NCI-H2081 treated with DMSO at 0.1 percent for 48 hours (cell line): ENCODE results near the gene IQSEC1.

ENCODE experiments used
- DNase-seq: peaks from one replicate; lab custom pipeline; 2025; lab: John Stamatoyannopoulos, UW

Gene IQSEC1

DNA sequence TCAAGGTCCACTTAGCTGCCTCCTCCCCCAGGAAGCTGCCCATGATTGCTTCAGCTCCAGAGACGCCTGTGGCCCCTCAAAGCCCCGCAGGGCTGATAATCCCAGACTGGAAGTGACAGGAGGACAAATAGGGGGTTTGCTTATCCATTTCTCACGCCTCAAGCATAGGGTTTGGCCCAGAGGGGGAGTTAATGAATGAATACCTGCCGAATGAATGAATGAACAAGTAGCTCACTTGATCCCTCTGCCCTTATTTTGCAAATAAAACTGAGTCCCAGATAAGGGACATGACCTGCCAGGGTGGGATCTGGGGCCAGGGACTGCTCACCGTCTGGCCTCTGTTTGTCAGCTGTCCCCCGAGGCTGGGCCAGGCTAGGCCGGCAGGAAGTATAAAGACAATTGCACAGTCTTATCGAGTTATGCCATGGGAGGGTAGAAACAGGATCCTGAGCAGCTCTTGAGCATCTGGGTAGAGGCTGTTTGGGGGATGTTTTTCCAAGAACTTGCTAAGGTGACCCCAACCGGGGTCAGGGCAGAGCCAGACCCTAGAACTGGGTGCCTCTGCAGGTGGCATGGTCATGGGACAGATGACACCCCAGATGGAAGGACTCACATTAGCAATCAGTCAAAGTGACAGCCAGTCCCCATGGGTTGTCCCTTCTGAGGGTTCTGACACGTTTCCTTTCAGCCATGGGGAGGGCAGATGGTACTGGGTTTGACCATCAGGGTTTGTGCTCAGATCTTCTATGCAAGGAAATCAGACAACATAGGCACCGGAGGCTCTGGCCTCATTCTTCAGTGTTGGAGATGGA is 45.0 kb downstream of the IQSEC1 start:
- no peak for DNase-seq

GRCh38 chr3:13027154-13027553 is 46.1 kb downstream of the IQSEC1 start:
- no peak for DNase-seq

- DNase-seq, result no peak
These were observed 46.7 kb downstream of the IQSEC1 start for GRCh38 chr3:13026534-13026933.

- DNase-seq, result no peak
These were observed 47.3 kb downstream of the IQSEC1 start for GRCh38 chr3:13025778-13026518.

GRCh38 chr3:13025090-13025489 is 48.1 kb downstream of the IQSEC1 start:
- DNase-seq, result no peak

DNA sequence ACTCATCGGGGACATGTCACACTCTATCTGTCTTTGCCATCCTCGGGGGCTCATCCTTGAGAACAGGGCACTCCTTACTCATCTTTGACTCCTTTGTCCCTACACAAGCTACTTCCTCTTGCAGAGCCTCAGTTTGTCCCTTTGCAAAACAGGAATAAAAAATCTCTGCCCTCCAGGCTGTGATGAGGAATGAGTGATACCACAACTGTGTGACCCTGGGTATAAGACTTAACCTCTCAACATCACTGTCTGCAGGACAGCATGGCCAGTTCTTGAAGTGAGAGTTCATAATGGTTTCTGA is 48.5 kb downstream of the IQSEC1 start:
- DNase-seq, result no peak

GRCh38 chr3:13023971-13024764 is 49.1 kb downstream of the IQSEC1 start:
- no peak for DNase-seq

- DNase-seq, result no peak
These were observed 49.8 kb downstream of the IQSEC1 start for GRCh38 chr3:13023235-13023970.

DNA sequence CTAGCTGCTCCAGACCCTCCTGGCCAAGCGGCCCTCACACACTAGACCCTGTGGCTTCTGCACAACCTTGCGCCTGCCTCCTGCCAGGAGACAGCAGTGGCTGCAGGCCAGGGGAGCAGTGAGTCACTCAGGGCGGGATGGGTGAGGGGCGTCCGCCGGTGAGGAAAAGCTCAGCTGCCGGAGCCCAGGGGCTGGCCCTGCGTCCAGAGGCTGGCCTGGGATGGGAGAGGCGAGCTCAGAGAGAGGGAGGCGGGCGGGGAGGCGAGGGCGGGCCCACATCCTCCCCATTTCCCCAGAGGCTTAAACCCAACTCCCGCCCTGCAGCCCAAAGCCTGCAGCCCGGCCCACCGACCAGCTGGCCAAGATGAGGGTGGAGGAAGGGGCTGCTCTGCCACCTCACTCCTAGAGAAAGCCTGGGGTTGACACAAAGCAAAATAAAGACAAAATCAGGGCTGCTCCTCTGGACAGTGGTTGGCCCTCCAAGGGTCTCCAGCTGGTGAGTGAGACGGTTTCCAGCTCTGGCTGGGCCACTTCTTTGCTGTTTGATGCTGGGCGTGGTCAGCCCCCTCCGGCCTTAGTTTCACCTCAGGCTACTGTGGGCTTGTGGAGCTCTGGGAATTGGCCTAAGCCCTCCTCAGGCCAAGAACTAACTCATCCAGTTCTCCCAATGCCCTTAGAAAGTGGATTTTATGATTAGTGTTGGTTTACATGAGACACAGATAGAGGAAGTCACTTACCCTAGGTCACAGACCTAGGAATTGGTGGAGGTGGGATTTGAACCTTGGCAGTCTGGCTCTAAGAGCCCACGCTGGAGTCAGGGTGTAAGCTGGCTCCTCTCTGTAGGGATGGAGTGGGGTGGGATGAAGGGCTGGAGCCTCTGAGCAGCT is 50.6 kb downstream of the IQSEC1 start:
- DNase-seq, result no peak

GRCh38 chr3:13021141-13022114 is 51.8 kb downstream of the IQSEC1 start:
- DNase-seq, result no peak

- no peak for DNase-seq
These were observed 53.0 kb downstream of the IQSEC1 start for GRCh38 chr3:13020159-13020750.

DNA sequence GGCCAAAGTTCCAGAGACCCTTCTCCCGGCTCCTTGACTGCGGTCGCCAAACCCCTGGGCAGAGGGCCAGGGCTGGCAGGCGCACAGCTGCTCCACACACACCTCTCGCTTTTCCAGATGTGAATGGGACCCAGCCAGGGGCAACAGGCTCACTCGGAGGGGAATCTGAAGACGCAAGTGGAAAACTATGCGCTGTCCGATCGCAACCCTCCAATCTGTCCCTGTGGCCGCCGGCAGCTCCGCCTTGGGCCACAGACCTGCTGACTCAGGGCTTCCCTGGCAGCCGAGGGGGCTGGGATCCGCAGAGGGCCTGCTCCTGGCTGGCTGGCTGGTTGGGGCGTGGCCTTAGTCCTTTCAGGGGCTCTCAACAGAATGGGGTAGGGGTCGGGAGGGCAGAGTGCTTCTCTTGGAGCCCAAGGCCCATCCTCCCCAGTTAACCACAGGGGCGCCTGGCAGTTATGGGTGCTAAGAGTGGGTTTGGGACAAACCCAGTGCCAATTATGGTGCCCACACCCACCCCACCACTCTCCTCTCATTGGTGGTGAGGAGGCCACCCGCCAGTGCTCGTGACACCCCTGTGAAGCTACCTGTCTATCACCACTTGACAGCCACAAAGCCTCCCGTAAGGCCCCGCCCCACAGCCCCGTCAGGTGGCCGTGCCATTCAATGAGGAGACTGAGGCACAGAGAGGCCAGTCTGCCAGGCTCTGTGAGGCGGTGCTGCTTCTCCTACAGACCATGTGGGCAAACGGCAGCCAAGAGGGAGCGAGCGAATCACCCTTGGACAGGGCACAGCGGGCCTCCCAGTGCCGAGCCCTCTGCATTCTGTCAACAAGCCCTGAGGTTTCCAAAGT is 53.8 kb downstream of the IQSEC1 start:
- DNase-seq, result no peak

- DNase-seq, result no peak
These were observed 54.5 kb downstream of the IQSEC1 start for GRCh38 chr3:13018561-13019242.

- no peak for DNase-seq
These were observed 55.2 kb downstream of the IQSEC1 start for GRCh38 chr3:13018043-13018451.

- no peak for DNase-seq
These were observed 55.7 kb downstream of the IQSEC1 start for GRCh38 chr3:13017361-13018042.

DNA sequence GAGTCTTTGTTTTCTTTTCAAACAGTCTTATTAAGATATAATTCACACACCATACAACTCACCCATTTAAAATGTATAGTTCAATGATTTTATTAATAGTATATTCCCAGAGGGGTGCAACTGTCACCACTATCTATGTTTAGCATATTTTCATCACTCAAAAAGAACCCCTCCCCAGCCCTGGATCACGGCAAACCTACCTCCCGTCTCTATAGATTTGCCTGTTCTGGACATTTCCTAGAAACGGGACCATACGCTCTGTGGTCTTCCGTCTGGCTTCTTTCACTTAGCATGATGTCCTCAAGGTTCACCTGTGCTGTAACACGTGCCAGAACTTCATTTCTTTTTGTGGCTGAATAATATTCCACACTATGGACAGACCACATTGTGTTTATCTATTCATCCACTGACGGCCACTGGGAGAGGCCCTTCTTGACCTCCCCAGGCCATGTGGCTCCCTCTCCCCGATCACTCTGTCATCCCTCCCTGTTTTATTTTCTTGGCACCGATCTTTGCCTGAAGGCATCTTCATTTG is 56.4 kb downstream of the IQSEC1 start:
- no peak for DNase-seq

DNA sequence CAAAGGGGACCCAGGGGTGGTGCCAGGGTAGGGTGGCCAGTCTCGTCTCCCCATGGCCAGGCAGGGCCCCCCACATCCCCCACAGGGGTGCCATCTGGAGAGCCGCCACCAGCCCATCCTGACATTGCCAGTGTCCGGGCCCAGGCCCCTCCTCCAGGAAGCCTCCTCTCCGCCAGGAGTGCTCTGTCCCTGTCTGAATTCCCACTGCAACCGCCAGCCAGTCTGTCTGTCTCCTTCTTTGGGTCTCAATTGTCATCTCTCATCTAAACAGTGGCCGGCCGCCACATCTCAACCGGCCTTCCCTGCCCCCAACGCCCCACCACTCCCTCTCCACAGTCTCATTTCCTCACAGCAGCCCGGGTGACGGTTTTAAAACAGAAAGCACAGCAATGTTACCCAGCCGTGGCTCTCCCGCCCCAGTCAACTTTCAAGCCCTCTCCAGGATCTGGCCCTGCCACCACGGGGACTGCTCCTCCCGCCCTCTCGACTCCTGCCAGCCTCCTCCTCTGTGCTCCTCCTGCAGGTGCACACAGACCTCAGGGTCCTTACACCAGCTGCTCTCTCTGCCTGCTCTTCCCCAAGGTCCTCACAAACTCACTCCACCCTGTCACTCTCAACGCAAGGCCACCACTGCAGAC is 57.0 kb downstream of the IQSEC1 start:
- DNase-seq, result no peak
